DOHH2 (cell line): ENCODE measurements around the gene TET1.

Experiments used
- EZH2phosphoT487 ChIP-seq: fragments of 200-600 bp; sonication (generic); IDR thresholded peaks from 2 replicates; pipeline ENCODE4 v1.6.1; 2017; ENCODE audit warnings: borderline replicate concordance, mild to moderate bottlenecking, antibody characterized with exemption, low read length, moderate library complexity, mixed read lengths
- TF ChIP-seq, protein P1 (sequence below): fragments of 200-600 bp; sonication (generic); IDR thresholded peaks from one replicate; pipeline ENCODE4 v1.5.1; 2014; ENCODE audit warnings: antibody characterized with exemption, mild to moderate bottlenecking, low read depth, low read length; ENCODE audit not compliant: poor library complexity, severe bottlenecking

DNA sequence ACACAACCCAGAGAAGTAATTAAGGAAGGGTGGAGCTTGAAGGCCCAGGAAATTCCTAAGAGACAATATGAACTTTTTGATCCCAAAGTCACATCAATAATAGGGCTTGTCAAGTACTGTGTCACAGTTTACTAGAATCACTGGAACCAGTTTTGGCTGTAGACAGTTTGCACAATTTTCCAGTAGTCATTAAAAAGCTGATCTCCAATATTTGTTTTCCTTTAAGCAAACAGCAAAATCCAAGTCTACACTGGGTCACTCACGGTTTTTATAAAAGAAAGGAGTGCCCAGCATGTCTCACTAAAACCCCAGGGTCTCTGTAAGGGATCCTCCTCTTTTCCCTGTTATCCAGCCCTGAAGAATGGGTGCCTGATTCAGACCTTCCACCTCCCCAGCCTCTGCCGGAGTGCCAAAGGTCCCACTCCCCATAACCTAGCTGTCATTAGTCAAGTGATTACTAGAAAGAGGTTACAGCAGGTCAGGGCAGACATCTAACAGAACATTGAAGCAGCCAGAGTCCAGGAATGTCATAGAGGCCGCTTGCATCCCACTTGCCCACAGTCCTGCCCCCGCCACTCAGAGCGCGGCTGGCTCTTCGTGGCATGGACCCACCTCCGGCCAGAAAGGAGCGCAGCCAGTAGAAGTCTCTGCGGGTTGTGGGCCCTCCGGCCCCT, 33.4 kb upstream of the TET1 start:
- TF ChIP-seq, protein P1, sequence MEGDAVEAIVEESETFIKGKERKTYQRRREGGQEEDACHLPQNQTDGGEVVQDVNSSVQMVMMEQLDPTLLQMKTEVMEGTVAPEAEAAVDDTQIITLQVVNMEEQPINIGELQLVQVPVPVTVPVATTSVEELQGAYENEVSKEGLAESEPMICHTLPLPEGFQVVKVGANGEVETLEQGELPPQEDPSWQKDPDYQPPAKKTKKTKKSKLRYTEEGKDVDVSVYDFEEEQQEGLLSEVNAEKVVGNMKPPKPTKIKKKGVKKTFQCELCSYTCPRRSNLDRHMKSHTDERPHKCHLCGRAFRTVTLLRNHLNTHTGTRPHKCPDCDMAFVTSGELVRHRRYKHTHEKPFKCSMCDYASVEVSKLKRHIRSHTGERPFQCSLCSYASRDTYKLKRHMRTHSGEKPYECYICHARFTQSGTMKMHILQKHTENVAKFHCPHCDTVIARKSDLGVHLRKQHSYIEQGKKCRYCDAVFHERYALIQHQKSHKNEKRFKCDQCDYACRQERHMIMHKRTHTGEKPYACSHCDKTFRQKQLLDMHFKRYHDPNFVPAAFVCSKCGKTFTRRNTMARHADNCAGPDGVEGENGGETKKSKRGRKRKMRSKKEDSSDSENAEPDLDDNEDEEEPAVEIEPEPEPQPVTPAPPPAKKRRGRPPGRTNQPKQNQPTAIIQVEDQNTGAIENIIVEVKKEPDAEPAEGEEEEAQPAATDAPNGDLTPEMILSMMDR: no peak
- no peak for TF ChIP-seq EZH2phosphoT487
